GM21423 (cell line): ENCODE measurements around the gene CYFIP2.
"Not testable (repeated sequence)": the region's sequence is repeated elsewhere in the genome, so short reads cannot be mapped to it uniquely, and the experiment has no call there.

Source experiments
- ATAC-seq: cut with Tn5 transposase; IDR thresholded peaks from one replicate; pipeline ENCODE4 v1.9.1; 2021; ENCODE audit warnings: mild to moderate bottlenecking, moderate library complexity; ENCODE audit not compliant: unreplicated experiment

Gene CYFIP2

DNA sequence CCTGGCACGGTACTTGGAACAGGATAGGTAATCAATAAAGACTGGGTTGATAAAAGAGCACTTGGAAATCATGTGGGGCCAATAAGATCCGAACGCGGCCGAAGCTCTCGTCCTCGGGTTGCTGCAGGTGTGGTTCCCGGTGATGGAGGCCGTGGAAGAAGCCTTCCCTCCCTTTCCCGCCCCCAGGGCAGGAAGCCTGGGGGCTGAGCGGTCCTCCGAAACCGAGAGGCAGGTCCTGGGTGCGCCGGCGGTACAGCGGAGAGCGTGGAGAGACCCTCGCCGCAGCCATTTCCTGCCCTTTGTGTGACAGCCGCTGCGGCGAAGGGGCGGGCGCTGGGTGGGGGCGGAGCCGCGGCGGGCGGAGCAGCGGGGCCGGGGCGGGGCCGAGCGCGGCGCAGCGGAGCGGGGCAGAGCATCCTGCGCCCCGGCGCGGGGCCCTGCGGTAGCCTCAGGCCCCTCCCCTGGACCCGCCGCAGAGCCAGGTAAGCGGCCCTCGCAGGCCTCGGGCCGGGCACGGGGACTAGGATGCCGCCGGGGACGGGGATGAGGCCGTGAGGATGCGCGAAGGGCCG lies at the start of gene CYFIP2:
CYFIP2 (plus strand) TSS at position 410 of the 572 bp plus-strand sequence. CDS start 19,239 bp downstream, outside the sequence.
- ATAC-seq = peak; percentile 84

DNA sequence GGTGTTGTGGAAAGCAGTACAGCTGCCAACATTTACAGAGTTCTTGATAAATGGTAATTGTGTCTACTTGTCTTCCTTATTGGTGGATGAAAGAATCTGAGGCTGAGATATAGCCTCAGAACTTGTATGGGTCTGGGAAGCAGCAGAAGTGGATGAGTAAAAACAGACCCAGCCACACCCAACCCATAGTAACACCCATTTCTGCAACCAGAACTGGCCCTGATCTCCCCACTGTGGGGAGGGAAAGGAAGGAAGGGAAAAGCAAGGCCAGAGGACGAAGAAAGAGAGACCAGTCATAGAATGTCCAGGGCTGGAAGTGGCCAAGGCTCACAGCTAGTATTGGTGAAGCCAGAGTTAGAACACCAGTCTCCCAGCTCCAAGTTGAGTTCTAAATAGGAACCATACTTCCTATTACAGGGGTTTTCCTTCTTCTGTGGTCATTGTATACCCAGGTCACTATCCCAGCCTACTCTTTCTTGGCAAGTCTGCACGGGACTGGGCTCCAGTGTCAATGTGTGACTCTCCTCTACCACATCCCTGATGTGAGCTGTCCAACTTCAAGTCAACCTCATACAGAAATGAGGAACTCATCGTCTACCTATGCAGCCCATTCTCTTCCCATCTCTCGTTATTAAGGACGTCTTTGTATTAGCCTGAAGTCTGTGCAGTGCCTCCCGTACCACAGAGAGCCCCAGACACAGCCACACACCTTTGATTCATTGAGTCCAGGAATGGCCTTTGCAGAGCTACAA lies 49.4 kb upstream of the CYFIP2 start:
- no peak for ATAC-seq

- no peak for ATAC-seq
These were observed 48.5 kb upstream of the CYFIP2 start for GRCh38 chr5:157217289-157218024.

- peak; percentile 44 for ATAC-seq
These were observed 46.2 kb upstream of the CYFIP2 start for GRCh38 chr5:157219491-157220271.

DNA sequence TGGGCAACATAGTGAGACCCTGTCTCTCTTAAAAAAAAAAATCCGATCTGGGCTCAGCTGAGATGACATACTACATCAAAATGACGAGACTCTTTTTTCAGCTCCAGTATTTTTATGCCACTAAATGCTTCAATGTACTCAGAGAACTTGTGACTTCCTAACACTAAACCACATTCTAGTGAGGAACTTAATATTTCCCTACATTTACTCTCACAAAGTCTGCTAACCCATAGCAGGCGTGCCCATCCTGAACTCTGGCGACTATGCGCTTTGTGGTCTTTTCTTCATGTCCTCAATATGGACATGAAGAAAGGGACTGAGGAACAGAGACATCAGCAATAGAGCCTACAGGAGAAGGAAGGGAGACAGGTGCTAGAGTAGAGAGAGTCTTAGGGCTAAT lies 44.0 kb upstream of the CYFIP2 start:
- ATAC-seq = no peak

- ATAC-seq = no peak
These were observed 43.3 kb upstream of the CYFIP2 start for GRCh38 chr5:157222506-157223230.

- no peak for ATAC-seq
These were observed 40.2 kb upstream of the CYFIP2 start for GRCh38 chr5:157225469-157226422.

DNA sequence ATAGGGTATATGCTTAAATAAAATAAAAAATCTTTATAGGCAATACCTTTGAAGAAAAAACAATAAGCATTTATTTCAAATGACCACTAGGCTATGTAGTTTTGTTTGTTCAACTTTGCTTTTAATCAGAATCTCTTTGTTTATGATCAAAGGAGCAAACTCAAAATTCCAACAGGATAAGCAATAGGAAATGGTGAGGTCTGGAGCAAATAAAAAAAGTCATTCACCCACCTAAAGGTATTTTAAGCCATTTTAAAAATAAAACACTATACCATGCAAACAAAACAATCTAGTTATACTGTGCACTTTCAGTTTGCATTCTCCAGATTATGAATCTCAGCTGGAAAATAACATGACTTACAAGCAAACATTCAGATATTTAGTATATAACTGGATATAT lies 35.3 kb upstream of the CYFIP2 start:
- ATAC-seq = no peak

DNA sequence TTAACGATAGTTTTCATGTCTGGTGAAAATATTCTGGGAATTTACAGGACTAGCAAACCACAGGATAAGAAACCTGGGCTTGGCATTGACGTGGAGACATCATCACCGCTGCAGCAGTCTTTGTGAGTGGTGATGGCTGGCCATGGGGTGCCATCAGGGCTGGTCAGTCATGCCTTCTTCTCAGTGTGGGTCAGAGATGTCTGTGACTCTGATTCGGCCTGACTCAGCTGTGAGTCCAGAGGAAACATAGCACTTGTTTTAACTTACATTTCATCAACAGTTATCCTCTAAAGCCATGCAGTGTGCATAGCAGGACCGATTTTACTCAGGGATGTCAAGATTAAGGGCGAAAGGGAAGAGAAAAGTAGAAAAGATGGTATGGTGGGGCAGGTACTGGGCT lies 33.2 kb upstream of the CYFIP2 start:
- no peak for ATAC-seq

DNA sequence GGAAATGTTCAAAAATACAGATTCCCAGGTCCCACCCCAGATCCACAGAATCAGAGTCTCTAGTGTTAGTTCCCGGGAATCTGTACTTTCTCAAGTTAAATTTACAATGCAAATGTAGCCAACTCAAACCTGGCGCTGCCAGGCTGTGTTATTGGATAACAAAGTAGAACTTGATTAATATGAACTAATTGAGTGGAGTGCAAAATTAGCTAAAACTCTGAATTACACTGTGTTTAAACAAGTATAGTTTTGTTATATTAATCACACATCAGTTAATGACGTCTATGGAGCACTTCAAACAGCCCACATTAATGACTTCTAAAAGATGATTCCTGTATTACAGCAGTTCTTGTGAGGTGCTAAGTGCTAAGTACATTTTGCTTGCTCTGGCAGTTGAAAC lies 32.4 kb upstream of the CYFIP2 start:
- ATAC-seq = no peak

DNA sequence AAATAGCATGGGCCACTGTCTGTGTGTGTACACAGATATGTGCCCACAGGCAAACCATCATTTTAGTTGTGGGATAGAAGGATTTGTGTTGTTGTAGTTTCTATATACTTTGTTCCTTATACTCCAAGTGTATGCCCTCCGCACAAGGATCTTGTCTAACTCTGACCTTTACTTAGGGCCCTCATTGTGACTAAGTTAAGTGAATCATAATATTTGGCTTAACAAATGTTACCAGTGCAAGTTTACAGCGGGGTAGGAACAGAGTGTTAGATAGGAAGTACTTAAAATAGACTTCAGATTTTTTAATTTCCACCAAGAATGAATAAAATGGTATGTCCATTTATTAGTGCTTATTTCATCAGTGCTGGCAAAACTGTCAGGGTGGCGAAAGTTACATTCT lies 29.5 kb upstream of the CYFIP2 start:
- no peak for ATAC-seq

- ATAC-seq = no peak
These were observed 24.4 kb upstream of the CYFIP2 start for GRCh38 chr5:157241483-157241882.

- not testable (repeated sequence) for ATAC-seq
These were observed 21.2 kb upstream of the CYFIP2 start for GRCh38 chr5:157244704-157245103.

- no peak for ATAC-seq
These were observed 20.4 kb upstream of the CYFIP2 start for GRCh38 chr5:157245476-157245875.

- no peak for ATAC-seq
These were observed 20.0 kb upstream of the CYFIP2 start for GRCh38 chr5:157245886-157246285.

- no peak for ATAC-seq
These were observed 18.7 kb upstream of the CYFIP2 start for GRCh38 chr5:157247267-157247666.

DNA sequence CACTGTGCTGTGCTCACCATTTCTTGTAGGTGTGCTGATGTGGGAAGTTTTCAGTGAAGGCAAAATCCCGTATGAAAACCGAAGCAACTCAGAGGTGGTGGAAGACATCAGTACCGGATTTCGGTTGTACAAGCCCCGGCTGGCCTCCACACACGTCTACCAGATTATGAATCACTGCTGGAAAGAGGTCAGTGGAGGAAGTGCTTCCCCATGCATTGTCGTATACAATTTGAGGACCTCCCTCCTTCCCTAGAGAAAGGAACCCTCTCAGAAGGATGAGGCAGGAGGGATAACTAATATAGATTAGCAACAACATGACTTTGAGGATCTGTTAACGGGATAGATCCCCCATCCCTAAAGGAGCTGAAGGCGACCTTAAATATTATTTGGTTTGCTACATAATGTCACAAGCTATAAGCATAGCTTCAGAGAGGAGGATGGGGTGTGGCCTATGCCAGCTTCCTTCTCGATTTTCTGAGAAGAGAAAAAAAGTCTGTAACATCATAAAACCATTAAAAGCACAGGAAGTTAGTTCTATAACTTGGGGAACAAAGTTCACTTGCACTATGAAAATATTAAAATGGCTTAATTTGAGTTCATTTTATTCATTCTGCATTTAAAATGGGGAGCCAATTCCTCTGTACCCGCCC lies 17.0 kb upstream of the CYFIP2 start:
- ATAC-seq = no peak

- peak; percentile 94 for ATAC-seq
These were observed 13.0 kb upstream of the CYFIP2 start for GRCh38 chr5:157252711-157253465.
